Liver (tissue), 9 donors: ENCODE data around the gene REEP1. TPM values are rescaled to one million over a fixed set of nuclear protein-coding genes. Genes with fewer than 3 reads are reported as not detected.

Experiments
- DNase-seq: peaks from one replicate; pipeline ENCODE4 v3.0.0-alpha.2; 2017; ENCODE audit warnings: low spot score
- H3K27ac ChIP-seq, 2 donors: one replicate each; pipeline ENCODE4 v1.7.0; 2013; ENCODE audit warnings: inconsistent platforms in 2 of 2, low read length in 2 of 2, control low read depth in 1 of 2, low read depth in 1 of 2, mild to moderate bottlenecking in 1 of 2
- H3K27me3 ChIP-seq, 4 donors: one replicate each; pipeline versions ENCODE4 v1.6.1 to v1.7.0; 2013; ENCODE audit warnings: low read length in 3 of 4, inconsistent platforms in 1 of 4, mild to moderate bottlenecking in 1 of 4, moderate library complexity in 1 of 4; ENCODE audit not compliant: control insufficient read depth in 4 of 4, insufficient read depth in 4 of 4
- H3K36me3 ChIP-seq, 4 donors: one replicate each; pipeline versions ENCODE4 v1.6.1 to v1.7.0; 2013; ENCODE audit warnings: low read length in 3 of 4, mild to moderate bottlenecking in 3 of 4, low read depth in 1 of 4, moderate library complexity in 1 of 4; ENCODE audit not compliant: control insufficient read depth in 4 of 4, insufficient read depth in 3 of 4
- H3K4me1 ChIP-seq, 4 donors: one replicate each; pipeline versions ENCODE4 v1.6.1 to v1.7.0; 2013; ENCODE audit warnings: low read length in 3 of 4, mild to moderate bottlenecking in 3 of 4, moderate library complexity in 1 of 4; ENCODE audit not compliant: control insufficient read depth in 4 of 4, insufficient read depth in 4 of 4
- H3K4me3 ChIP-seq, 3 donors: one replicate each; pipeline versions ENCODE4 v1.6.1 to v1.7.0; 2013; ENCODE audit warnings: low read length in 3 of 3, control low read depth in 1 of 3, low read depth in 1 of 3, mild to moderate bottlenecking in 1 of 3
- H3K9ac ChIP-seq, 2 donors: one replicate each; pipeline ENCODE4 v1.7.0; 2013; ENCODE audit warnings: low read length in 2 of 2, mild to moderate bottlenecking in 2 of 2, moderate library complexity in 2 of 2, control low read depth in 1 of 2, low read depth in 1 of 2
- H3K9me3 ChIP-seq, 4 donors: one replicate each; pipeline versions ENCODE4 v1.6.1 to v1.7.0; 2013; ENCODE audit warnings: low read length in 3 of 4; ENCODE audit not compliant: control insufficient read depth in 4 of 4
- EGR1 ChIP-seq, 2 donors: IDR thresholded peaks; 2 replicates each; pipeline ENCODE4 v1.6.1; 2016 to 2018; ENCODE audit warnings: antibody characterized with exemption in 2 of 2, low read depth in 2 of 2
- FOXA1 ChIP-seq: IDR thresholded peaks from 2 replicates; pipeline ENCODE4 v1.6.1; 2016; ENCODE audit warnings: antibody characterized with exemption
- FOXA2 ChIP-seq: IDR thresholded peaks from 2 replicates; pipeline ENCODE4 v1.6.1; 2016; ENCODE audit warnings: antibody characterized with exemption
- GABPA ChIP-seq, 2 donors: IDR thresholded peaks in 1 of 2; conservative IDR thresholded peaks in 1 of 2; 2 replicates each; pipeline ENCODE4 v1.6.1; 2016; ENCODE audit warnings: antibody characterized with exemption in 2 of 2, mild to moderate bottlenecking in 1 of 2, moderate library complexity in 1 of 2
- HNF4G ChIP-seq: IDR thresholded peaks from 2 replicates; pipeline ENCODE4 v1.6.1; 2016; ENCODE audit warnings: antibody characterized with exemption
- JUND ChIP-seq, 2 donors: IDR thresholded peaks; 2 replicates each; pipeline ENCODE4 v1.6.1; 2016; ENCODE audit warnings: antibody characterized with exemption in 2 of 2
- RAD21 ChIP-seq, 2 donors: IDR thresholded peaks; 2 replicates each; pipeline ENCODE4 v1.6.1; 2016; ENCODE audit warnings: antibody characterized with exemption in 2 of 2, mild to moderate bottlenecking in 2 of 2
- RXRA ChIP-seq, 2 donors: IDR thresholded peaks; 2 replicates each; pipeline ENCODE4 v1.6.1; 2017 to 2018; ENCODE audit warnings: antibody characterized with exemption in 2 of 2, mild to moderate bottlenecking in 1 of 2
- SP1 ChIP-seq: IDR thresholded peaks from 2 replicates; pipeline ENCODE4 v1.6.1; 2018; ENCODE audit warnings: antibody characterized with exemption, mild to moderate bottlenecking
- TAF1 ChIP-seq: conservative IDR thresholded peaks from 2 replicates; pipeline ENCODE4 v1.6.1; 2016; ENCODE audit warnings: antibody characterized with exemption, mild to moderate bottlenecking
- YY1 ChIP-seq: IDR thresholded peaks from 2 replicates; pipeline ENCODE4 v1.6.1; 2016; ENCODE audit warnings: antibody characterized with exemption, mild to moderate bottlenecking
- WGBS: extraction: QIAGEN DNeasy Blood & Tissue Kit; methylation state at CpG from one replicate; pipeline ENCODE4 v1.1.7; 2013; 5-methylcytosine and 5-hydroxymethylcytosine counted together
- polyA plus RNA-seq, 2 donors: library from polyadenylated mRNA; stranded (reverse) in 1 of 2; unstranded in 1 of 2; fragments of 200-250 nt in 1 of 2; fragments of >200 nt in 1 of 2; fragmentation: Nextera tagmentation in 1 of 2; extraction: Ambion mirVana in 1 of 2; gene quantifications; one replicate each; pipeline versions ENCODE4 v1.2.1 to v1.2.3, GENCODE V29; 2013 to 2015
- total RNA-seq, 2 donors: library from RNA; depleted of rRNA; stranded (reverse); fragments of >200 nt; gene quantifications; one replicate each; pipeline ENCODE4 v1.2.3, GENCODE V29; 2014
- TF ChIP-seq, protein P1 (sequence below): IDR thresholded peaks from 2 replicates; pipeline ENCODE4 v1.6.1; 2016; ENCODE audit warnings: antibody characterized with exemption, mild to moderate bottlenecking
- TF ChIP-seq, protein P2 (sequence below): IDR thresholded peaks from 2 replicates; pipeline ENCODE4 v1.6.1; 2016; ENCODE audit warnings: antibody characterized with exemption
- TF ChIP-seq, protein P3 (sequence below): IDR thresholded peaks from 2 replicates; pipeline ENCODE4 v1.6.1; 2016; ENCODE audit warnings: antibody characterized with exemption
- TF ChIP-seq, protein P4 (sequence below): fragments of 150-350 bp; IDR thresholded peaks from 2 replicates; pipeline ENCODE4 v1.5.1; 2017; ENCODE audit warnings: improper control_type of control experiment, low read depth, low read length; ENCODE audit not compliant: missing input control
- donor health status: healthy.
- donor health status: healthy.
- donor health status: healthy.
- donor health status: healthy.
- donor health status: healthy.

The REEP1 gene
- total and polyA plus RNA-seq, 4 donors = 0.46 to 1.7 (median 0.89) TPM

DNA sequence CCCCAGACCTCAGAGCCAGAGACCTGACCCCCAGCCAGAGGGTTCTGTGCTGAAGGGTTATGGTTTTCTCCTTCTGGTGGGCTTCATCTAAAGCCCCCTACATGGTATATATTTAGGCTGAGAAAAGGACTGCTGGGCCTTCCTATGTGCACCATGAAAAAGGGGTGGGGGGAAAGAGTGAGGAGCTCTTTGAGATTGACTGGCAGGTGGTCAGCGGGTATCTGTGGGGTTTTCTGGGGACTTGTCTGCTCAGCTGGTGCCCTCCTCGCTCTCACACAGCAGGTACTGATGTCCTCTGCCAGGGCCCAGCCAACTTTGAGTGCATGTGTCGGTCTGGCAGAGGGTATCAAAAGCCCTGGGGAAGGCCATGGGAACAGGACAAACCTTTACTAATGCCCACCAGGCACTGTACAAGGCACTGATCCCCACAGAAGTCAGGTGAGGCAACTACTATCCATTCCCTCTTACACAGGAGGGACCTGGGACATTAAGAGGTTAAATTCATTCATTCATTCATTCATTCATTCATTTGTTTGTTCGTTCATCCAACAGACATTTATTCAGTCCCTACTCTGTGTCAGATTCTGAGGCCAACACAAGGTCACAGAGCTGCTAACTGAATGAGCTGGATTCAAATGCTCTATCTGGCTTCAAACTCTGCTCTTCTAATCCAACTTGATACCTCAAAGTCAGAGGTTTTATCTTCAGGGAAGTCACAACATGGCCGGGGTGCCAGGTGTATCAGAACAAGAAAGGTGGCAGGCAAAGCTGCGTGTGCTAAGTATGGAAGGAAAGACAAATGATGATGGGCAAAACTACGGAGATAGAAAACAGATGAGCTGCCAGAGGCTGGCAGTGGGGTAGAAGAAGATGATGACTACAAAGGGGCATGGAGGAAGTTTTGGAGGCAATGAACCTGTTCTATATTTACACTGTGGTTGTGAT is 44.6 kb downstream of the REEP1 start:
- TF ChIP-seq GABPA (IDR thresholded peaks at IDR 0.05 in 1 of 2, conservative IDR thresholded peaks at IDR 0.05 in 1 of 2) (no peak), FOXA2 (no peak), TAF1 (no peak), RAD21 (IDR thresholded peaks at IDR 0.05) (no peak)
- no peaks in the 10 kb centered on the region for H3K9me3 ChIP-seq
- H3K36me3 ChIP-seq = no peaks in the 10 kb centered on the region
- H3K4me1 ChIP-seq = no peaks in the 10 kb centered on the region
- WGBS = 91% methylated on average over 7 of the region's 7 CpGs
- H3K4me3 ChIP-seq = no peak overlapping the region
- no peak overlapping the region for H3K9ac ChIP-seq
- no peak for DNase-seq
- no peak overlapping the region for H3K27ac ChIP-seq
- no peaks in the 10 kb centered on the region for H3K27me3 ChIP-seq

DNA sequence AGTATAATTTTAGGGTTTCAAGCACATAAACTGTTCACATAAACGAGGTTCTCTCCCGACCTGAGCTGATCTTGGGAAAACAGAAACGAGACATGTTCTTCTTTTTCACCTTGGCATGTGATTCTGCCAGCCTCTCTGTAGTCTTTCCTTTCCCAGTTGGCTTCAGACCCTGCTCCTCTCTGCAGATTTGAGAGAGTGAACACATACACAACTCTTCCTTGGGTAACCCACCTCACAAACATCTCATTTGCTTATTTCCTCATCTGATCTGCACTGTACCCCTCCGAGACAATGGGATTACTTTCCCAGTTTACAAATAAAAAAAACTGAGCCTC is 46.1 kb downstream of the REEP1 start:
- no peak overlapping the region for H3K9ac ChIP-seq
- no peaks in the 10 kb centered on the region for H3K27me3 ChIP-seq
- H3K27ac ChIP-seq = no peak overlapping the region
- H3K4me3 ChIP-seq = no peak overlapping the region
- 81% methylated on average over 4 of the region's 4 CpGs for WGBS
- H3K9me3 ChIP-seq = no peaks in the 10 kb centered on the region
- H3K36me3 ChIP-seq = no peaks in the 10 kb centered on the region
- TF ChIP-seq TAF1 (no peak), FOXA1 (no peak)
- no peaks in the 10 kb centered on the region for H3K4me1 ChIP-seq
- no peak for DNase-seq

DNA sequence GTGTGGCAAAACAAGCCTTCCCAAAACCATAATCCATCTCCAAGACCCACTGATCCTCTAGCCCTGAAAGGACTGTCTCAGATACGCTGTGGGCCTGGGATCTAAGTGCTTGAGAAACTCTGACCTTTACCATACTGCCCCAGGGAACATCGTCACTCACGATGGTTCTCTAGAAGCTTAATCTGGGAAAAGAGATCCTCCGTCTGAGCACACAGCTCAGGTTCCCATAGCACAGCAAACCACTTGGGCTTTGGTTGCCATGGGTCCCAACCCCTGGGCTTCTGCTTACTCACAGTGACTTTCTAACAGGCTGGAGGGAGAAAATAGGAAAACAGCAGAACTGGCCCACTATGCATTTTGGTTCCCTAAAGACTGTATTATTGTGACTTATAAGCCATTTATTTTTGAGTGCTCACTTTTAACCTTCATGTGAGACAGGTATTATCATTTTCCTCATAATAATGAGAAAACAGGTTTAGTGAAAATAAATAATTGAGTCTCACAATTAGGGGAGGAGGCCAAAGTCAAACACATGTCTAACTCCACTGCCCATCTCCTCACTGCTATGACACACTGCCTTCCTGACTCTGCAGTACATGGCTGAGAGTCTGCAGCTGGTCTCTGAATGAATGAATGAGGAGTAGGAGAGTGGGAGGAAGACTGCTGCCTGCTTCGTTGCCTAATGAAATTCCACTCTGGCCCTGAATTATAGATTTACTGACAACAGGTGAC is 46.7 kb downstream of the REEP1 start:
- 87% methylated on average over 5 of the region's 5 CpGs for WGBS
- H3K4me3 ChIP-seq = no peak overlapping the region
- no peak for DNase-seq
- no peaks in the 10 kb centered on the region for H3K36me3 ChIP-seq
- H3K27me3 ChIP-seq = no peaks in the 10 kb centered on the region
- TF ChIP-seq RAD21 (IDR thresholded peaks at IDR 0.05) = no peak
- no peak for TF ChIP-seq FOXA1
- no peak for TF ChIP-seq FOXA2
- TF ChIP-seq SP1 = no peak
- TF ChIP-seq, protein P1, sequence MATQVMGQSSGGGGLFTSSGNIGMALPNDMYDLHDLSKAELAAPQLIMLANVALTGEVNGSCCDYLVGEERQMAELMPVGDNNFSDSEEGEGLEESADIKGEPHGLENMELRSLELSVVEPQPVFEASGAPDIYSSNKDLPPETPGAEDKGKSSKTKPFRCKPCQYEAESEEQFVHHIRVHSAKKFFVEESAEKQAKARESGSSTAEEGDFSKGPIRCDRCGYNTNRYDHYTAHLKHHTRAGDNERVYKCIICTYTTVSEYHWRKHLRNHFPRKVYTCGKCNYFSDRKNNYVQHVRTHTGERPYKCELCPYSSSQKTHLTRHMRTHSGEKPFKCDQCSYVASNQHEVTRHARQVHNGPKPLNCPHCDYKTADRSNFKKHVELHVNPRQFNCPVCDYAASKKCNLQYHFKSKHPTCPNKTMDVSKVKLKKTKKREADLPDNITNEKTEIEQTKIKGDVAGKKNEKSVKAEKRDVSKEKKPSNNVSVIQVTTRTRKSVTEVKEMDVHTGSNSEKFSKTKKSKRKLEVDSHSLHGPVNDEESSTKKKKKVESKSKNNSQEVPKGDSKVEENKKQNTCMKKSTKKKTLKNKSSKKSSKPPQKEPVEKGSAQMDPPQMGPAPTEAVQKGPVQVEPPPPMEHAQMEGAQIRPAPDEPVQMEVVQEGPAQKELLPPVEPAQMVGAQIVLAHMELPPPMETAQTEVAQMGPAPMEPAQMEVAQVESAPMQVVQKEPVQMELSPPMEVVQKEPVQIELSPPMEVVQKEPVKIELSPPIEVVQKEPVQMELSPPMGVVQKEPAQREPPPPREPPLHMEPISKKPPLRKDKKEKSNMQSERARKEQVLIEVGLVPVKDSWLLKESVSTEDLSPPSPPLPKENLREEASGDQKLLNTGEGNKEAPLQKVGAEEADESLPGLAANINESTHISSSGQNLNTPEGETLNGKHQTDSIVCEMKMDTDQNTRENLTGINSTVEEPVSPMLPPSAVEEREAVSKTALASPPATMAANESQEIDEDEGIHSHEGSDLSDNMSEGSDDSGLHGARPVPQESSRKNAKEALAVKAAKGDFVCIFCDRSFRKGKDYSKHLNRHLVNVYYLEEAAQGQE = no peak
- no peak for TF ChIP-seq JUND (IDR thresholded peaks at IDR 0.05)
- no peak for TF ChIP-seq HNF4G
- no peak for TF ChIP-seq YY1
- TF ChIP-seq RXRA (IDR thresholded peaks at IDR 0.05) = no peak
- no peak for TF ChIP-seq EGR1 (IDR thresholded peaks at IDR 0.05; ENCODE audit: low read depth in 2 of 2)
- no peak for TF ChIP-seq TAF1
- no peak for TF ChIP-seq GABPA (IDR thresholded peaks at IDR 0.05 in 1 of 2, conservative IDR thresholded peaks at IDR 0.05 in 1 of 2)
- TF ChIP-seq, protein P2, sequence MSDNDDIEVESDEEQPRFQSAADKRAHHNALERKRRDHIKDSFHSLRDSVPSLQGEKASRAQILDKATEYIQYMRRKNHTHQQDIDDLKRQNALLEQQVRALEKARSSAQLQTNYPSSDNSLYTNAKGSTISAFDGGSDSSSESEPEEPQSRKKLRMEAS = no peak
- TF ChIP-seq, protein P3, sequence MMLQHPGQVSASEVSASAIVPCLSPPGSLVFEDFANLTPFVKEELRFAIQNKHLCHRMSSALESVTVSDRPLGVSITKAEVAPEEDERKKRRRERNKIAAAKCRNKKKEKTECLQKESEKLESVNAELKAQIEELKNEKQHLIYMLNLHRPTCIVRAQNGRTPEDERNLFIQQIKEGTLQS = no peak
- TF ChIP-seq, protein P4, sequence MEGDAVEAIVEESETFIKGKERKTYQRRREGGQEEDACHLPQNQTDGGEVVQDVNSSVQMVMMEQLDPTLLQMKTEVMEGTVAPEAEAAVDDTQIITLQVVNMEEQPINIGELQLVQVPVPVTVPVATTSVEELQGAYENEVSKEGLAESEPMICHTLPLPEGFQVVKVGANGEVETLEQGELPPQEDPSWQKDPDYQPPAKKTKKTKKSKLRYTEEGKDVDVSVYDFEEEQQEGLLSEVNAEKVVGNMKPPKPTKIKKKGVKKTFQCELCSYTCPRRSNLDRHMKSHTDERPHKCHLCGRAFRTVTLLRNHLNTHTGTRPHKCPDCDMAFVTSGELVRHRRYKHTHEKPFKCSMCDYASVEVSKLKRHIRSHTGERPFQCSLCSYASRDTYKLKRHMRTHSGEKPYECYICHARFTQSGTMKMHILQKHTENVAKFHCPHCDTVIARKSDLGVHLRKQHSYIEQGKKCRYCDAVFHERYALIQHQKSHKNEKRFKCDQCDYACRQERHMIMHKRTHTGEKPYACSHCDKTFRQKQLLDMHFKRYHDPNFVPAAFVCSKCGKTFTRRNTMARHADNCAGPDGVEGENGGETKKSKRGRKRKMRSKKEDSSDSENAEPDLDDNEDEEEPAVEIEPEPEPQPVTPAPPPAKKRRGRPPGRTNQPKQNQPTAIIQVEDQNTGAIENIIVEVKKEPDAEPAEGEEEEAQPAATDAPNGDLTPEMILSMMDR = no peak
- no peaks in the 10 kb centered on the region for H3K4me1 ChIP-seq
- H3K9me3 ChIP-seq = no peaks in the 10 kb centered on the region
- no peak overlapping the region for H3K9ac ChIP-seq
- H3K27ac ChIP-seq = no peak overlapping the region
